ENCODE data around the gene BMP15. TPM values are rescaled to one million over a fixed set of nuclear protein-coding genes. Genes with fewer than 3 reads are reported as not detected.

The BMP15 gene
- total RNA-seq, 4 donors from 2014 or later = not detected

GRCh38 chrX:50962156-50962555 is 51.6 kb downstream of the BMP15 start:
- intact Hi-C loops (cut with DNase I; ENCODE audit: low total_unique reads) = no loop called here
- no peak for ATAC-seq
- Histone ChIP-seq H3K27ac (no peak overlapping the region), H3K36me3 (no peaks in the 10 kb centered on the region), H3K4me3 (no peak overlapping the region), H3K9me3 (no peaks in the 10 kb centered on the region), H3K4me1 (no peaks in the 10 kb centered on the region), H3K27me3 (no peaks in the 10 kb centered on the region)
- no peak for DNase-seq
- TF ChIP-seq POLR2A (IDR thresholded peaks at IDR 0.05) = no peak
- TF ChIP-seq CTCF (IDR thresholded peaks at IDR 0.05 in 4 of 5, conservative IDR thresholded peaks at IDR 0.05 in 1 of 5) = no peak
- in situ Hi-C loops (cut with MboI; ENCODE audit: low sequenced_read_pairs in 4 of 4) = loop anchor here in 1 of 4 donors (25.0 kb wide), 1 partner anchor 100 kb away; no protein-coding TSS in a partner anchor

GRCh38 chrX:50963842-50964241 is 53.3 kb downstream of the BMP15 start:
- no peaks in the 10 kb centered on the region for H3K27me3 ChIP-seq
- ATAC-seq = no peak
- intact Hi-C loops (cut with DNase I; ENCODE audit: low total_unique reads) = no loop called here
- no peaks in the 10 kb centered on the region for H3K9me3 ChIP-seq
- H3K4me1 ChIP-seq = no peaks in the 10 kb centered on the region
- no peaks in the 10 kb centered on the region for H3K36me3 ChIP-seq
- no peak overlapping the region for H3K4me3 ChIP-seq
- H3K27ac ChIP-seq = no peak overlapping the region
- TF ChIP-seq POLR2A (IDR thresholded peaks at IDR 0.05) (no peak), CTCF (IDR thresholded peaks at IDR 0.05 in 4 of 5, conservative IDR thresholded peaks at IDR 0.05 in 1 of 5) (no peak)
- DNase-seq = no peak
- in situ Hi-C loops (cut with MboI; ENCODE audit: low sequenced_read_pairs in 4 of 4) = loop anchor here in 1 of 4 donors (25.0 kb wide), 1 partner anchor 98 kb away; no protein-coding TSS in a partner anchor

Other genes starting within 250 kb of the BMP15 start
- 1 to 10 TPM; 3.8 to 6.1 (median 4.5) TPM for gene SHROOM4, start 96.5 kb upstream of the BMP15 start, total RNA-seq

Measured in gastrocnemius medialis (tissue), 4 donors.